H1 (cell line): ENCODE measurements around the gene CEMIP2. TPM values are rescaled to one million over a fixed set of nuclear protein-coding genes. Genes with fewer than 3 reads are reported as not detected.

Experiments used
- CTCF ChIA-PET: fragments of 300-600 bp; sonication (Branson Sonifier 250); formaldehyde crosslinking; loops from one replicate; lab custom pipeline; 2021; ENCODE audit not compliant: partially characterized antibody; lab: Charles Lee
- POLR2A ChIA-PET: fragments of 300-600 bp; sonication (Branson Sonifier 250); formaldehyde crosslinking; loops from one replicate; lab custom pipeline; 2021; ENCODE audit warnings: inconsistent platforms; ENCODE audit not compliant: partially characterized antibody; lab: Charles Lee
- DNase-seq, 2 experiments: peaks; one replicate each; pipeline versions ENCODE4 v3.0.0 to v3.0.0-alpha.2; 2010 to 2022; ENCODE audit warnings: low spot score in 2 of 2, low read depth in 1 of 2, mixed read lengths in 1 of 2
- FAIRE-seq: peaks from 2 replicates; lab custom pipeline; 2011; peaks lifted over from hg19 to GRCh38; lab: Jason Lieb, UNC
- H2AFZ ChIP-seq: 2 replicates; pipeline ENCODE4 v1.8.1; 2012; ENCODE audit warnings: low read length, inconsistent platforms
- H2AK5ac ChIP-seq: 2 replicates; pipeline ENCODE4 v1.6.1; 2013; ENCODE audit warnings: low read depth, low read length
- H2BK120ac ChIP-seq: replicated peaks from 2 replicates; pipeline ENCODE3; 2013; ENCODE audit warnings: low read depth, low read length, inconsistent platforms
- H2BK12ac ChIP-seq: 2 replicates; pipeline ENCODE4 v1.6.1; 2013; ENCODE audit warnings: low read depth, low read length
- H2BK15ac ChIP-seq: 2 replicates; pipeline ENCODE4 v1.6.1; 2013; ENCODE audit warnings: low read length
- H2BK20ac ChIP-seq: 2 replicates; pipeline ENCODE4 v1.6.1; 2013; ENCODE audit warnings: low read length
- H2BK5ac ChIP-seq: 2 replicates; pipeline ENCODE4 v1.6.1; 2013; ENCODE audit warnings: low read depth, low read length
- H3K14ac ChIP-seq: 2 replicates; pipeline ENCODE4 v1.6.1; 2013; ENCODE audit warnings: inconsistent platforms; ENCODE audit not compliant: insufficient read length
- H3K18ac ChIP-seq: 2 replicates; pipeline ENCODE4 v1.6.1; 2013; ENCODE audit warnings: low read length; ENCODE audit errors: extremely low read depth
- H3K23ac ChIP-seq: 2 replicates; pipeline ENCODE4 v1.6.1; 2013; ENCODE audit warnings: inconsistent platforms; ENCODE audit not compliant: insufficient read length
- H3K23me2 ChIP-seq: 2 replicates; pipeline ENCODE4 v1.6.1; 2013; ENCODE audit warnings: low read depth, low read length
- H3K27ac ChIP-seq: 2 replicates; pipeline ENCODE4 v1.6.1; 2011; ENCODE audit warnings: low read depth, low read length, inconsistent platforms
- H3K27me3 ChIP-seq, 4 experiments: replicated peaks in 1 of 4; 1 replicate in 1 of 4; 2 replicates in 3 of 4; pipeline versions ENCODE4 v1.6.1 to v1.8.1; 2011 to 2013; ENCODE audit warnings: low read length in 3 of 4, mild to moderate bottlenecking in 3 of 4, inconsistent platforms in 2 of 4, mixed read lengths in 2 of 4, moderate library complexity in 1 of 4; ENCODE audit not compliant: control insufficient read depth in 3 of 4, insufficient read depth in 3 of 4; ENCODE audit errors: extremely low read depth in 1 of 4
- H3K36me3 ChIP-seq, 4 experiments: 2 replicates each; pipeline versions ENCODE4 v1.6.1 to v1.8.1; 2011 to 2013; ENCODE audit warnings: mild to moderate bottlenecking in 4 of 4, low read length in 3 of 4, moderate library complexity in 2 of 4, control low read depth in 1 of 4, inconsistent platforms in 1 of 4; ENCODE audit not compliant: insufficient read depth in 4 of 4, control insufficient read depth in 2 of 4
- H3K4ac ChIP-seq: replicated peaks from 2 replicates; pipeline ENCODE3; 2013; ENCODE audit warnings: low read length, low read depth, mixed read lengths, inconsistent platforms; ENCODE audit not compliant: insufficient read length
- H3K4me1 ChIP-seq, 4 experiments: replicated peaks in 1 of 4; 1 replicate in 1 of 4; 2 replicates in 3 of 4; pipeline versions ENCODE4 v1.6.1 to v1.8.1; 2011 to 2013; ENCODE audit warnings: low read length in 3 of 4, inconsistent platforms in 2 of 4, mixed read lengths in 1 of 4; ENCODE audit not compliant: insufficient read depth in 4 of 4, control insufficient read depth in 3 of 4
- H3K4me2 ChIP-seq, 2 experiments: 2 replicates each; pipeline versions ENCODE4 v1.6.1 to v1.8.1; 2011 to 2013; ENCODE audit warnings: low read depth in 2 of 2, low read length in 2 of 2, control low read depth in 1 of 2, inconsistent platforms in 1 of 2, mild to moderate bottlenecking in 1 of 2; ENCODE audit not compliant: insufficient read depth in 1 of 2
- H3K4me3 ChIP-seq, 4 experiments: fragments of 200-600, 300-600 bp in 1 of 4; sonication (generic), shearing (Covaris generic), sonication (Bioruptor Twin) in 1 of 4; 2 replicates each; pipeline versions ENCODE4 v1.5.1 to v1.8.1; 2011 to 2016; ENCODE audit warnings: low read length in 4 of 4, low read depth in 3 of 4, control low read depth in 2 of 4, inconsistent platforms in 2 of 4, mild to moderate bottlenecking in 2 of 4, mixed read lengths in 1 of 4, moderate library complexity in 1 of 4; ENCODE audit not compliant: insufficient read depth in 2 of 4; ENCODE audit errors: extremely low read depth in 1 of 4
- H3K56ac ChIP-seq: replicated peaks from 2 replicates; pipeline ENCODE3; 2013; ENCODE audit warnings: low read depth, mild to moderate bottlenecking, mixed read lengths, low read length, inconsistent platforms; ENCODE audit not compliant: insufficient read length
- H3K79me1 ChIP-seq: 2 replicates; pipeline ENCODE4 v1.6.1; 2013; ENCODE audit warnings: low read depth, low read length, control low read depth
- H3K79me2 ChIP-seq, 2 experiments: 2 replicates each; pipeline versions ENCODE4 v1.6.1 to v1.8.1; 2012 to 2013; ENCODE audit warnings: low read length in 2 of 2, mild to moderate bottlenecking in 2 of 2, inconsistent platforms in 1 of 2; ENCODE audit not compliant: insufficient read depth in 2 of 2, control insufficient read depth in 1 of 2
- H3K9ac ChIP-seq, 4 experiments: replicated peaks in 1 of 4; 1 replicate in 1 of 4; 2 replicates in 3 of 4; pipeline versions ENCODE4 v1.6.1 to v1.8.1; 2011 to 2013; ENCODE audit warnings: low read depth in 3 of 4, low read length in 3 of 4, control low read depth in 2 of 4, mild to moderate bottlenecking in 2 of 4, moderate library complexity in 2 of 4, inconsistent platforms in 1 of 4; ENCODE audit errors: extremely low read depth in 1 of 4
- H3K9me3 ChIP-seq, 2 experiments: 2 replicates each; pipeline versions ENCODE4 v1.6.1 to v1.8.1; 2012 to 2013; ENCODE audit warnings: mild to moderate bottlenecking in 2 of 2, moderate library complexity in 2 of 2, control low read depth in 1 of 2, inconsistent platforms in 1 of 2, low read depth in 1 of 2, low read length in 1 of 2, mixed read lengths in 1 of 2; ENCODE audit not compliant: insufficient read depth in 2 of 2
- H4K20me1 ChIP-seq, 2 experiments: replicated peaks in 1 of 2; 2 replicates each; pipeline versions ENCODE3 to v1.8.1; 2011 to 2013; ENCODE audit warnings: inconsistent platforms in 2 of 2, low read length in 2 of 2, mild to moderate bottlenecking in 1 of 2; ENCODE audit not compliant: insufficient read depth in 2 of 2, control insufficient read depth in 1 of 2
- H4K5ac ChIP-seq: 2 replicates; pipeline ENCODE4 v1.6.1; 2013; ENCODE audit warnings: low read length, low read depth, mixed read lengths, inconsistent platforms; ENCODE audit not compliant: insufficient read length
- H4K8ac ChIP-seq: 2 replicates; pipeline ENCODE4 v1.8.0; 2013; ENCODE audit warnings: mild to moderate bottlenecking, moderate library complexity, low read length, inconsistent platforms; ENCODE audit not compliant: insufficient read depth; ENCODE audit errors: extremely low read depth
- H4K91ac ChIP-seq: replicated peaks from 2 replicates; pipeline ENCODE3; 2013; ENCODE audit warnings: low read length, mixed read lengths, inconsistent platforms; ENCODE audit not compliant: insufficient read length
- ASH2L ChIP-seq: fragments of 200-600, 300-600 bp; sonication (generic); IDR thresholded peaks from one replicate; pipeline ENCODE4 v1.7.1; 2017; ENCODE audit warnings: low read length
- CEBPB ChIP-seq: IDR thresholded peaks from 2 replicates; pipeline ENCODE4 v1.6.1; 2012; ENCODE audit warnings: low read depth, low read length
- FOSL1 ChIP-seq: IDR thresholded peaks from 2 replicates; pipeline ENCODE4 v1.6.1; 2011; ENCODE audit warnings: mild to moderate bottlenecking, low read depth, low read length, moderate library complexity; ENCODE audit not compliant: insufficient read depth
- JUN ChIP-seq: IDR thresholded peaks from 2 replicates; pipeline ENCODE4 v1.6.1; 2011; ENCODE audit warnings: low read depth, mild to moderate bottlenecking, improper control_type of control experiment, low read length
- MAFK ChIP-seq: IDR thresholded peaks from 2 replicates; pipeline ENCODE4 v1.6.1; 2012; ENCODE audit warnings: low read depth, mild to moderate bottlenecking, improper control_type of control experiment, low read length
- PHF8 ChIP-seq: fragments of 200-600 bp; sonication (generic); conservative IDR thresholded peaks from 2 replicates; pipeline ENCODE4 v1.7.1; 2012; ENCODE audit warnings: low read depth, mild to moderate bottlenecking, inconsistent platforms, low read length, moderate library complexity
- WGBS, 2 experiments: shearing (Covaris generic) in 1 of 2; methylation state at CpG; one replicate each; pipeline versions ENCODE4 v1.1.6 to v1.1.7; 2013 to 2015; ENCODE audit warnings: low lambda C conversion rate in 2 of 2, mixed read lengths in 2 of 2, inconsistent platforms in 1 of 2, low coverage in 1 of 2, missing lambda C conversion rate in 1 of 2; ENCODE audit not compliant: insufficient replicate concordance in 2 of 2, insufficient coverage in 1 of 2, insufficient read length in 1 of 2; ENCODE audit errors: extremely low coverage in 1 of 2, missing lambda C conversion rate in 1 of 2; 5-methylcytosine and 5-hydroxymethylcytosine counted together
- polyA plus RNA-seq, 7 experiments: library from polyadenylated mRNA; depleted of rRNA in 3 of 7; stranded (reverse) in 5 of 7; unstranded in 2 of 7; fragments of >200 nt in 5 of 7; fragments of 200-250 nt in 2 of 7; gene quantifications; 1 replicate in 5 of 7; 2 replicates in 1 of 7; 4 replicates in 1 of 7; pipeline versions ENCODE4 v1.2.1 to v1.2.3, GENCODE V29; 2011 to 2013; ENCODE audit warnings: missing spikeins in 2 of 7, mixed read lengths in 2 of 7
- total RNA-seq: library from RNA; stranded (reverse); fragmentation: NEBNext Ultra II Directional; extraction: Animal tissue kit (Norgen Biotek cat#: 25700); gene quantifications from 2 replicates; pipeline ENCODE4 v1.2.1, GENCODE V29; 2021
- TF ChIP-seq, protein P1 (sequence below): IDR thresholded peaks from 2 replicates; pipeline ENCODE4 v1.6.1; 2012; ENCODE audit warnings: inconsistent platforms

Gene CEMIP2
- total and polyA plus RNA-seq, 2 of the 8 experiments (the other 6 are each of a cell fraction or from before 2014, with no cell fraction given) = 25.2 to 52.1 TPM

DNA sequence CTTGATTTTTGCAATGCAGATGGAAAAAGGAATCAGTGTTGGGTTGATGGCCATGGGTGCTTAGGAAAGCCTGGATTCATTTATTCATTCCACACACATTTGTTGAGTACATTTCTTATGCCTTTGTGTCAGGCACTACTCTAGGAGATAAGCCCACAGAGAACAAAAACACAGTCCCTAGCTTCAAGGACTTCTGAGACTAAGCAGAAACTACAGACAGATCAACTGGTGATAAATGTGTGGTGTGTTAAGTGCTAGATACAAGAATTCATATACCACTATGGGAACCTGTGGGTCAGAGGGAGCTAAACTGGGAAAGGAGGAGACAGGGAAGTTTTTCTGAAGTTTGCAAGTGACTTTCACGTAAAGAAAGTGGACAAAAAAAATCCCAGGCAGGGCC, 119.9 kb downstream of the CEMIP2 start:
- WGBS, 2 experiments = 94% methylated on average over 1 of the region's 1 CpG; no CpG with 5 or more reads in 1 of the 2 experiments
- Histone ChIP-seq H3K9me3 (no peaks in the 10 kb centered on the region), H3K4me1 (peaks cover 0 to 5% (median 0%) of the 10 kb centered on the region in 4 experiments; a peak in 1 of 7 replicates), H2AFZ (no peak overlapping the region), H4K20me1 (no peaks in the 10 kb centered on the region), H3K56ac (no peak overlapping the region), H4K5ac (no peak overlapping the region), H3K4me3 (no peak overlapping the region), H2BK20ac (no peak overlapping the region), H3K4me2 (no peak overlapping the region), H2BK15ac (no peak overlapping the region), H3K18ac (no peak overlapping the region), H4K91ac (no peak overlapping the region), H2AK5ac (no peak overlapping the region), H2BK12ac (no peak overlapping the region), H3K23me2 (no peaks in the 10 kb centered on the region), H3K23ac (no peak overlapping the region), H3K79me2 (no peaks in the 10 kb centered on the region), H4K8ac (no peak overlapping the region), H3K27ac (no peak overlapping the region), H2BK5ac (no peak overlapping the region), H2BK120ac (no peak overlapping the region), H3K9ac (no peak overlapping the region), H3K4ac (no peak overlapping the region), H3K36me3 (no peaks in the 10 kb centered on the region), H3K27me3 (no peaks in the 10 kb centered on the region), H3K14ac (no peak overlapping the region), H3K79me1 (no peaks in the 10 kb centered on the region)
- no peak for FAIRE-seq
- TF ChIP-seq ASH2L (no peak), FOSL1 (no peak), CEBPB (no peak), MAFK (no peak), PHF8 (no peak), JUN (no peak)
- TF ChIP-seq, protein P1, sequence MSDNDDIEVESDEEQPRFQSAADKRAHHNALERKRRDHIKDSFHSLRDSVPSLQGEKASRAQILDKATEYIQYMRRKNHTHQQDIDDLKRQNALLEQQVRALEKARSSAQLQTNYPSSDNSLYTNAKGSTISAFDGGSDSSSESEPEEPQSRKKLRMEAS = no peak
- DNase-seq = no peak
- CTCF ChIA-PET = interaction anchor here (1.7 to 1.9 kb wide), 2 partner anchors 44 to 71 kb away, joined by 4 to 12 read pairs; no protein-coding TSS in a partner anchor
- POLR2A ChIA-PET = no interaction called here
